Left lung (tissue), 10 donors: ENCODE measurements around the gene OPCML. TPM values are rescaled to one million over a fixed set of nuclear protein-coding genes. Genes with fewer than 3 reads are reported as not detected.
A peak's percentile ranks its signal among the peaks of the same experiment; 100 is the strongest.

ENCODE experiments used
- ATAC-seq: fragments of 200-7000 bp; cut with Tn5 transposase; one replicate; pipeline ENCODE4 v1.9.1; 2020; ENCODE audit warnings: moderate library complexity
- DNase-seq, 4 donors: peaks; one replicate each; pipeline ENCODE4 v3.0.0-alpha.2; 2013 to 2020
- H3K27ac ChIP-seq, 2 donors: fragments of 200-600 bp; sonication (generic) in 1 of 2; one replicate each; pipeline versions ENCODE4 v1.5.0 to v1.8.0; 2020 to 2021
- H3K27me3 ChIP-seq, 2 donors: fragments of 200-600 bp; sonication (generic) in 1 of 2; one replicate each; pipeline versions ENCODE4 v1.5.0 to v1.8.0; 2020 to 2021
- H3K36me3 ChIP-seq, 2 donors: fragments of 200-600 bp; sonication (generic) in 1 of 2; one replicate each; pipeline versions ENCODE4 v1.5.0 to v1.8.0; 2020 to 2021
- H3K4me1 ChIP-seq, 2 donors: fragments of 200-600 bp; one replicate each; pipeline ENCODE4 v1.8.0; 2021
- H3K4me3 ChIP-seq, 2 donors: fragments of 200-600 bp; sonication (generic) in 1 of 2; one replicate each; pipeline versions ENCODE4 v1.5.0 to v1.8.0; 2020 to 2021; ENCODE audit warnings: mild to moderate bottlenecking in 1 of 2
- H3K9me3 ChIP-seq, 2 donors: fragments of 200-600 bp; sonication (generic) in 1 of 2; one replicate each; pipeline versions ENCODE4 v1.5.0 to v1.8.0; 2020 to 2021
- CTCF ChIP-seq, 2 donors: fragments of 200-600 bp; sonication (generic) in 1 of 2; IDR thresholded peaks; one replicate each; pipeline versions ENCODE4 v1.5.0 to v1.8.0; 2021; ENCODE audit warnings: antibody characterized with exemption in 2 of 2
- intact Hi-C, 2 donors: fragments of 100-400 bp; cut with DNase I; formaldehyde crosslinking; loops; one replicate each; pipeline versions ENCODE4 v1.11.2 to v1.14.2; 2022
- polyA plus RNA-seq, 6 donors: library from polyadenylated mRNA; unstranded; fragments of 120-200 nt; gene quantifications; one replicate each; pipeline ENCODE4 v1.2.1, GENCODE V29; 2013; ENCODE audit not compliant: insufficient read length in 6 of 6
- total RNA-seq, 2 donors: library from RNA; stranded (reverse); fragmentation: NEBNext Ultra II Directional; extraction: Animal tissue kit (Norgen Biotek cat#: 25700); gene quantifications; one replicate each; pipeline ENCODE4 v1.2.1, GENCODE V29; 2021
- donor health status: DM: no; HTN: yes; CAD: no.
- donor health status: DM: no; HTN: no; CAD: no.

Gene OPCML
- total and polyA plus RNA-seq, 8 donors: 0.98 to 5.3 (median 1.9) TPM; not detected in 2

- DNase-seq (no peak), ATAC-seq (no peak)
- TF ChIP-seq CTCF (IDR thresholded peaks at IDR 0.05): no peak
- intact Hi-C loops: no loop called here
- Histone ChIP-seq H3K4me1 (no peaks in the 10 kb centered on the region), H3K27ac (no peak overlapping the region), H3K36me3 (no peaks in the 10 kb centered on the region), H3K27me3 (peaks cover 0 to 4% of the 10 kb centered on the region in 2 donors), H3K9me3 (no peaks in the 10 kb centered on the region), H3K4me3 (no peak overlapping the region)
Observed at GRCh38 chr11:133271871-133272776, 260.2 kb downstream of the OPCML start.

- no peaks in the 10 kb centered on the region for H3K9me3 ChIP-seq
- intact Hi-C loops: no loop called here
- peaks cover 0 to 4% of the 10 kb centered on the region in 2 donors for H3K27me3 ChIP-seq
- no peak for ATAC-seq
- no peak for DNase-seq
- no peak for TF ChIP-seq CTCF (IDR thresholded peaks at IDR 0.05)
- H3K36me3 ChIP-seq: no peaks in the 10 kb centered on the region
- no peak overlapping the region for H3K27ac ChIP-seq
- H3K4me3 ChIP-seq: no peak overlapping the region
- no peaks in the 10 kb centered on the region for H3K4me1 ChIP-seq
Observed at GRCh38 chr11:133271206-133271605, 261.1 kb downstream of the OPCML start.

GRCh38 chr11:133269267-133269666 is 263.0 kb downstream of the OPCML start:
- TF ChIP-seq CTCF (IDR thresholded peaks at IDR 0.05): no peak
- DNase-seq: no peak
- Histone ChIP-seq H3K27me3 (peaks cover 0 to 4% of the 10 kb centered on the region in 2 donors), H3K4me1 (no peaks in the 10 kb centered on the region), H3K36me3 (no peaks in the 10 kb centered on the region), H3K9me3 (no peaks in the 10 kb centered on the region), H3K27ac (no peak overlapping the region), H3K4me3 (no peak overlapping the region)
- no peak for ATAC-seq
- intact Hi-C loops: no loop called here

GRCh38 chr11:133266986-133267385 is 265.3 kb downstream of the OPCML start:
- H3K4me1 ChIP-seq: no peaks in the 10 kb centered on the region
- H3K27me3 ChIP-seq: peaks cover 0 to 4% of the 10 kb centered on the region in 2 donors
- H3K27ac ChIP-seq: no peak overlapping the region
- ATAC-seq (no peak), DNase-seq (peak in 1 of 4 donors; percentile 6)
- H3K9me3 ChIP-seq: no peaks in the 10 kb centered on the region
- H3K36me3 ChIP-seq: no peaks in the 10 kb centered on the region
- TF ChIP-seq CTCF (IDR thresholded peaks at IDR 0.05): no peak
- no peak overlapping the region for H3K4me3 ChIP-seq
- intact Hi-C loops: no loop called here

DNA sequence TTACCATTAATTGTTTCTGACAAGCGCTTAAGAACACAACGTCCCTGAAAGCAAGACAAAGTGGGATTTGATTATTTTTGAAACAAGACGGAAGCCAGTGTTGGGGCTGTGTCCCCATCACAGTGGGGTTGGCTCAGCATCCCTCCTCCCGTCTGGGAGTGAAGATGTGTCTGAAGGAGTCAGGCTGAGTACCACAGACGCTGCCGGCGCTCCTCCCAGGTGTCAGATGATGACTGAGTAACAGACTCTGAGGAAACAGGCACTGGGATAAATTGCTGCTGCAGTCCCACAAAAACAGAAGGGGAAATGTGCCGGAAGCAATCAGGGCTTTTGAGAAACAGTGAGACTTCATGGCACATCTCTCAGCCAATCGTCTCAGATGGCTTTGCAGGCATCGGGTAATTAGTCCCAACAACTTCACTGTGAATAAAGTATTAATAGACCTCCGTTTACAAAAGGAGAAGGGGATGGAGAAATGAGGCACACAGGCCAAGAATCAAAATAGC is 266.7 kb downstream of the OPCML start:
- ATAC-seq (no peak), DNase-seq (no peak)
- Histone ChIP-seq H3K27me3 (peaks cover 0 to 4% of the 10 kb centered on the region in 2 donors), H3K36me3 (no peaks in the 10 kb centered on the region), H3K4me1 (no peaks in the 10 kb centered on the region), H3K27ac (no peak overlapping the region), H3K9me3 (no peaks in the 10 kb centered on the region), H3K4me3 (no peak overlapping the region)
- TF ChIP-seq CTCF (IDR thresholded peaks at IDR 0.05): no peak
- intact Hi-C loops: no loop called here
